H9 (cell line): ENCODE measurements around the gene TUBG1. TPM values are rescaled to one million over a fixed set of nuclear protein-coding genes. Genes with fewer than 3 reads are reported as not detected.
"Not testable (repeated sequence)": the region's sequence is repeated elsewhere in the genome, so short reads cannot be mapped to it uniquely, and the experiment has no call there.

Source experiments
- DNase-seq: peaks from one replicate; pipeline ENCODE4 v3.0.0-alpha.2; 2017
- H2AFZ ChIP-seq: one replicate; pipeline ENCODE4 v1.6.1; 2013; ENCODE audit warnings: mild to moderate bottlenecking, low read length, control low read depth, moderate library complexity
- H2AK5ac ChIP-seq: 2 replicates; pipeline ENCODE4 v1.6.1; 2013; ENCODE audit warnings: low read length, control low read depth, mixed read lengths; ENCODE audit not compliant: insufficient read length
- H2BK120ac ChIP-seq: one replicate; pipeline ENCODE4 v1.6.1; 2013; ENCODE audit warnings: low read depth, mild to moderate bottlenecking, low read length, control low read depth, inconsistent platforms; ENCODE audit not compliant: poor library complexity, severe bottlenecking
- H2BK12ac ChIP-seq: 2 replicates; pipeline ENCODE4 v1.6.1; 2013; ENCODE audit warnings: low read length, control low read depth, mixed read lengths, low read depth; ENCODE audit not compliant: insufficient read length
- H2BK15ac ChIP-seq: 2 replicates; pipeline ENCODE4 v1.6.1; 2013; ENCODE audit warnings: low read depth, low read length, control low read depth
- H2BK20ac ChIP-seq: one replicate; pipeline ENCODE4 v1.6.1; 2013; ENCODE audit warnings: low read depth, mild to moderate bottlenecking, low read length, control low read depth, inconsistent platforms; ENCODE audit not compliant: poor library complexity, severe bottlenecking
- H2BK5ac ChIP-seq: 2 replicates; pipeline ENCODE4 v1.6.1; 2013; ENCODE audit warnings: low read length, control low read depth, mixed read lengths; ENCODE audit not compliant: insufficient read length
- H3K14ac ChIP-seq: 2 replicates; pipeline ENCODE4 v1.6.1; 2013; ENCODE audit warnings: low read length, control low read depth; ENCODE audit not compliant: insufficient read depth
- H3K18ac ChIP-seq: 2 replicates; pipeline ENCODE4 v1.6.1; 2013; ENCODE audit warnings: low read depth, mild to moderate bottlenecking, mixed read lengths, low read length, control low read depth; ENCODE audit not compliant: insufficient read length
- H3K23ac ChIP-seq: 2 replicates; pipeline ENCODE4 v1.6.1; 2013; ENCODE audit warnings: low read length, control low read depth, mixed read lengths, low read depth; ENCODE audit not compliant: insufficient read length
- H3K23me2 ChIP-seq: 2 replicates; pipeline ENCODE4 v1.6.1; 2013; ENCODE audit warnings: low read depth, mild to moderate bottlenecking, mixed read lengths, low read length, control low read depth; ENCODE audit not compliant: insufficient read length, poor library complexity, severe bottlenecking
- H3K27ac ChIP-seq: 2 replicates; pipeline ENCODE4 v1.5.1; 2013; ENCODE audit warnings: low read length, control low read depth, mixed read lengths, low read depth; ENCODE audit not compliant: insufficient read length
- H3K27me3 ChIP-seq: 2 replicates; pipeline ENCODE4 v1.6.1; 2013; ENCODE audit warnings: low read length, control low read depth, inconsistent platforms; ENCODE audit not compliant: insufficient read depth
- H3K4ac ChIP-seq: 2 replicates; pipeline ENCODE4 v1.6.1; 2013; ENCODE audit warnings: low read depth, mild to moderate bottlenecking, control low read depth, inconsistent platforms, low read length, moderate library complexity
- H3K4me1 ChIP-seq: 2 replicates; pipeline ENCODE4 v1.6.1; 2013; ENCODE audit warnings: low read length, control low read depth, inconsistent platforms; ENCODE audit not compliant: insufficient read depth
- H3K4me2 ChIP-seq: 2 replicates; pipeline ENCODE4 v1.6.1; 2013; ENCODE audit warnings: low read length, control low read depth, mixed read lengths; ENCODE audit not compliant: insufficient read length, insufficient read depth
- H3K56ac ChIP-seq: 2 replicates; pipeline ENCODE4 v1.6.1; 2013; ENCODE audit warnings: low read depth, mild to moderate bottlenecking, mixed read lengths, low read length, control low read depth; ENCODE audit not compliant: insufficient read length
- H3K79me1 ChIP-seq: 2 replicates; pipeline ENCODE4 v1.6.1; 2013; ENCODE audit warnings: low read depth, mild to moderate bottlenecking, moderate library complexity, low read length, control low read depth, inconsistent platforms; ENCODE audit not compliant: insufficient read depth, poor library complexity, severe bottlenecking
- H3K79me2 ChIP-seq: 2 replicates; pipeline ENCODE4 v1.6.1; 2013; ENCODE audit warnings: low read length, control low read depth, inconsistent platforms; ENCODE audit not compliant: insufficient read depth
- H3K9ac ChIP-seq: 2 replicates; pipeline ENCODE4 v1.6.1; 2013; ENCODE audit warnings: low read length, control low read depth, mixed read lengths; ENCODE audit not compliant: insufficient read length; ENCODE audit errors: extremely low read depth
- H3K9me3 ChIP-seq: one replicate; pipeline ENCODE4 v1.6.1; 2013; ENCODE audit warnings: low read depth, low read length, inconsistent platforms; ENCODE audit not compliant: control insufficient read depth
- H3T11ph ChIP-seq: one replicate; pipeline ENCODE4 v1.6.1; 2013; ENCODE audit warnings: mild to moderate bottlenecking, low read length, control low read depth, inconsistent platforms
- H4K20me1 ChIP-seq: one replicate; pipeline ENCODE4 v1.6.1; 2013; ENCODE audit not compliant: control insufficient read depth, insufficient read length, insufficient read depth
- H4K5ac ChIP-seq: 2 replicates; pipeline ENCODE4 v1.6.1; 2013; ENCODE audit warnings: low read depth, mild to moderate bottlenecking, mixed read lengths, low read length, control low read depth; ENCODE audit not compliant: insufficient read length
- H4K8ac ChIP-seq: replicated peaks from 2 replicates; pipeline ENCODE4 v1.6.1; 2013; ENCODE audit warnings: low read length, control low read depth, mixed read lengths, low read depth; ENCODE audit not compliant: insufficient read length
- H4K91ac ChIP-seq: 2 replicates; pipeline ENCODE4 v1.6.1; 2013; ENCODE audit warnings: low read depth, mild to moderate bottlenecking, moderate library complexity, mixed read lengths, low read length, control low read depth; ENCODE audit not compliant: insufficient read length
- H3K27ac Mint-ChIP-seq, 3 experiments: 2 replicates in 2 of 3; 3 replicates in 1 of 3; pipeline ENCODE4 v1.8.0; 2020 to 2021; ENCODE audit warnings: mixed read lengths in 3 of 3, mild to moderate bottlenecking in 1 of 3, moderate library complexity in 1 of 3
- H3K27me3 Mint-ChIP-seq: 2 replicates; pipeline ENCODE4 v1.8.0; 2021; ENCODE audit warnings: low read depth, mild to moderate bottlenecking, moderate library complexity, mixed read lengths
- H3K36me3 Mint-ChIP-seq, 3 experiments: 2 replicates in 2 of 3; 3 replicates in 1 of 3; pipeline ENCODE4 v1.8.0; 2020 to 2021; ENCODE audit warnings: low read depth in 3 of 3, mixed read lengths in 3 of 3; ENCODE audit not compliant: insufficient read depth in 1 of 3
- H3K4me1 Mint-ChIP-seq, 2 experiments: 2 replicates each; pipeline ENCODE4 v1.8.0; 2020; ENCODE audit warnings: mixed read lengths in 2 of 2
- H3K4me3 Mint-ChIP-seq, 2 experiments: 2 replicates in 1 of 2; 3 replicates in 1 of 2; pipeline ENCODE4 v1.8.0; 2020 to 2021; ENCODE audit warnings: mild to moderate bottlenecking in 2 of 2, mixed read lengths in 2 of 2, moderate library complexity in 1 of 2
- H3K9me3 Mint-ChIP-seq, 2 experiments: 2 replicates in 1 of 2; 3 replicates in 1 of 2; pipeline ENCODE4 v1.8.0; 2020; ENCODE audit warnings: mild to moderate bottlenecking in 2 of 2, mixed read lengths in 2 of 2, moderate library complexity in 1 of 2
- WGBS: extraction: QIAGEN DNeasy Blood & Tissue Kit; methylation state at CpG from one replicate; pipeline ENCODE4 v1.1.7; 2013; ENCODE audit warnings: missing lambda C conversion rate, low lambda C conversion rate, mixed read lengths; ENCODE audit not compliant: insufficient read length; ENCODE audit errors: extremely low coverage; 5-methylcytosine and 5-hydroxymethylcytosine counted together
- total RNA-seq: library from RNA; stranded (reverse); gene quantifications from 2 replicates; pipeline ENCODE4 v1.2.1, GENCODE V29; 2021
- TF ChIP-seq, protein P1 (sequence below): fragments of 200-600 bp; sonication (generic); conservative IDR thresholded peaks from 3 replicates; pipeline ENCODE4 v1.8.0; 2021; ENCODE audit warnings: antibody characterized with exemption, mild to moderate bottlenecking

Gene TUBG1
- total RNA-seq, 1 experiment from 2014 or later, result 122 TPM

DNA sequence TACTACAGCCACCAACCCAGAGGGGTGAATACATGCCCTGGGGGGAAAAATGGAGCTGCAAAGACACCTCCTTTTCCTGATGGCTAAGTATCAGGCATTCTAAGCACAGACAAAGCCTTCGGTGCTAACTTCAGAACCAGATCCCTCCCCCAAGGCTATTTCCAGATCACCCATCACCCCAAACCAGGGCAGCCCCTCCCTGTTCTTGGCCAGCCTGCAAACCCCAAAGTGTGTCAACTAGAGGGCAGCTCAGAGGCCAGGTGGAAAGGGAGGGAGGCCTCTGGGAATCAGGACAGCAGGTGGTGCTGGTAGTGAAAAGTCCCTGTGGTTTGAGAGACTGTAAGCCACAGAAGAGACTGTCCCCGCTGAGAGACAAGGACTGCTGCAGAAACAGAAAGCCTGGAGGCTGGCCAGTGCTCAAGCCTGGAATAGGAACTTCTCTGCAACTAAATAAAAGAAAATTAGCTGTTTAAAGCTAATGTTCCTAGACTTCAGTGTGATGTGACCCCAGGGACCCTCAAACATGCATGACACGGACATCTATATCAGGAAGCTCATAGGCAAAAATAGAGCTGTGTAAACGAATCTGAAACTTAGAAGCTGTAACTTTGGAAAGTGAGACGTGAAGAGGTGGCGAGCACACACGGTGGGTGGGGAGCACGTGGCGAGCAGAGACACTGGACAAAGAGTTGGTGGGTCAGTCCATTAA is 9.1 kb downstream of the TUBG1 start:
- no peak overlapping the region for H2BK20ac ChIP-seq
- H4K20me1 ChIP-seq, result no peaks in the 10 kb centered on the region
- TF ChIP-seq, protein P1, sequence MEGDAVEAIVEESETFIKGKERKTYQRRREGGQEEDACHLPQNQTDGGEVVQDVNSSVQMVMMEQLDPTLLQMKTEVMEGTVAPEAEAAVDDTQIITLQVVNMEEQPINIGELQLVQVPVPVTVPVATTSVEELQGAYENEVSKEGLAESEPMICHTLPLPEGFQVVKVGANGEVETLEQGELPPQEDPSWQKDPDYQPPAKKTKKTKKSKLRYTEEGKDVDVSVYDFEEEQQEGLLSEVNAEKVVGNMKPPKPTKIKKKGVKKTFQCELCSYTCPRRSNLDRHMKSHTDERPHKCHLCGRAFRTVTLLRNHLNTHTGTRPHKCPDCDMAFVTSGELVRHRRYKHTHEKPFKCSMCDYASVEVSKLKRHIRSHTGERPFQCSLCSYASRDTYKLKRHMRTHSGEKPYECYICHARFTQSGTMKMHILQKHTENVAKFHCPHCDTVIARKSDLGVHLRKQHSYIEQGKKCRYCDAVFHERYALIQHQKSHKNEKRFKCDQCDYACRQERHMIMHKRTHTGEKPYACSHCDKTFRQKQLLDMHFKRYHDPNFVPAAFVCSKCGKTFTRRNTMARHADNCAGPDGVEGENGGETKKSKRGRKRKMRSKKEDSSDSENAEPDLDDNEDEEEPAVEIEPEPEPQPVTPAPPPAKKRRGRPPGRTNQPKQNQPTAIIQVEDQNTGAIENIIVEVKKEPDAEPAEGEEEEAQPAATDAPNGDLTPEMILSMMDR, result peak; percentile 56; the same call in 2 of the 3 replicates
- H3K4me1 ChIP-seq, result no peaks in the 10 kb centered on the region; the same call in 1 of the 2 replicates
- no peak overlapping the region for H2BK12ac ChIP-seq
- no peak overlapping the region for H3K4me2 ChIP-seq
- Mint-ChIP-seq H3K4me1 (peaks cover 12 to 15% of the 10 kb centered on the region in 2 experiments), H3K27ac (peak overlapping the region in 1 of 3 experiments; percentile 91; a peak in 1 of 7 replicates), H3K4me3 (peak overlapping the region in 1 of 2 experiments; percentile 5; a peak in 1 of 5 replicates), H3K27me3 (peaks cover 2% of the 10 kb centered on the region; the same call in 1 of the 2 replicates), H3K9me3 (no peaks in the 10 kb centered on the region), H3K36me3 (peaks cover 19 to 25% (median 24%) of the 10 kb centered on the region in 3 experiments)
- H3K9me3 ChIP-seq, result no peaks in the 10 kb centered on the region
- no peak overlapping the region for H3K56ac ChIP-seq
- no peaks in the 10 kb centered on the region for H3K79me1 ChIP-seq
- H2BK120ac ChIP-seq, result no peak overlapping the region
- H2BK15ac ChIP-seq, result no peak overlapping the region
- H3K18ac ChIP-seq, result no peak overlapping the region
- no peak overlapping the region for H3K9ac ChIP-seq
- no peak overlapping the region for H4K8ac ChIP-seq
- H3K23ac ChIP-seq, result no peak overlapping the region
- H3T11ph ChIP-seq, result no peak overlapping the region
- no peaks in the 10 kb centered on the region for H3K27me3 ChIP-seq
- H3K27ac ChIP-seq, result no peak overlapping the region
- H4K91ac ChIP-seq, result no peak overlapping the region
- no peaks in the 10 kb centered on the region for H3K79me2 ChIP-seq
- H4K5ac ChIP-seq, result no peak overlapping the region
- H2AFZ ChIP-seq, result no peak overlapping the region
- no peak overlapping the region for H2AK5ac ChIP-seq
- DNase-seq, result peak; percentile 91
- H2BK5ac ChIP-seq, result no peak overlapping the region
- WGBS, result no CpG with 5 or more reads among the region's 9 CpGs
- H3K4ac ChIP-seq, result no peak overlapping the region
- H3K14ac ChIP-seq, result no peak overlapping the region
- no peaks in the 10 kb centered on the region for H3K23me2 ChIP-seq

DNA sequence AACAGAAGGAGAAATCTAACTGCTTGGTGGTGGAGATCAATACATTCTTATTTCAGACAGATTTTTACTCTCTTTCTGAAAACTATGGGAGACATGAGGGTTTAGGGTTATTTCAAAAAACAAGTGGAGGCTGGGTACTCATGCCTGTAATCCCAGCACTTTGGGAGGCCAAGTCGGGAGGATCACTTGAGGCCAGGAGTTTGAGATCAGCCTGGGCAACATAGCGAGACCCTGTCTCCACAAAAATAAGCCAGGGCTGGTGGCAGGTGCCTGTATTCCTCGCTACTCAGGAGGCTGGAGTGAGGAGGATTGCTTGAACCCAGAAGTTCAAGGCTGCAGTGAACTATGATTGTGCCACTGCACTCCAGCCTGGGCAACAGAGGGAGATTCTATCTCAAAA is 12.5 kb downstream of the TUBG1 start:
- not testable (repeated sequence) for H3K27me3 ChIP-seq, H3K4me1 ChIP-seq, H3K79me1 ChIP-seq, H2BK20ac ChIP-seq, H3K4ac ChIP-seq, H3K23ac ChIP-seq, H3K36me3 Mint-ChIP-seq, H2BK15ac ChIP-seq, H3K18ac ChIP-seq, H3K23me2 ChIP-seq, H2AK5ac ChIP-seq, H3K14ac ChIP-seq, H3K27me3 Mint-ChIP-seq, H3K4me3 Mint-ChIP-seq, H2BK5ac ChIP-seq, DNase-seq, H3K27ac ChIP-seq, H2BK12ac ChIP-seq, H3K27ac Mint-ChIP-seq, H4K8ac ChIP-seq, H2BK120ac ChIP-seq, H3T11ph ChIP-seq, H4K20me1 ChIP-seq, H3K4me2 ChIP-seq, H3K56ac ChIP-seq, H4K91ac ChIP-seq, H3K9me3 Mint-ChIP-seq, H3K9me3 ChIP-seq, H4K5ac ChIP-seq, H3K79me2 ChIP-seq, H2AFZ ChIP-seq, H3K9ac ChIP-seq
- WGBS, result no CpG with 5 or more reads among the region's 3 CpGs
- peaks cover 12 to 15% of the 10 kb centered on the region in 2 experiments for H3K4me1 Mint-ChIP-seq
